ENCODE measurements around the gene IDH2. TPM values are rescaled to one million over a fixed set of nuclear protein-coding genes. Genes with fewer than 3 reads are reported as not detected.

IDH2 gene
- total RNA-seq, 6 donors from 2014 or later, result 41.5 to 72.1 (median 48.7) TPM

DNA sequence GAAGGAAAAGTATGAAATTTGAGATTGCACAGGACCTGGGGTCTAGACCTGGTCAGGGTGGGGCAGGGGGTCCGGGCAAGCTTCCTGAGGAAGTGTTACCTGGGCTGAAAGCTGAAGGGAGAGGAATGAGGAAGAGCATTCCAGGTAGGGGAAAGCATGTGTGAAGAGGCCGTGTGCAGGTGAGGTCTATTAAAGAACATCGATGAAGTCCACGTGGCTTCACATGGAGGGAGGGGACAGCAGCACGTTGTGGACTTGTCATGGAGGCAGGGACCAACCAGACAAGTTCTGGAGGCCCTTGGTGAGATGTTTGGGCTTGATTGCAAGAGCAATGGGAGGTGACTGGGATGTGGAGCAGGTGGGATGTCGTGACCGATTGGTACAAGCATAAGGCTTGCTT, 47.1 kb downstream of the IDH2 start:
- DNase-seq, result no peak
- H3K4me1 ChIP-seq, result peaks cover 30 to 53% (median 40%) of the 10 kb centered on the region in 4 donors
- H3K9me3 ChIP-seq, result no peaks in the 10 kb centered on the region
- peak overlapping the region; percentile 41 to 78 (median 47) for H3K27ac ChIP-seq
- TF ChIP-seq CTCF (IDR thresholded peaks at IDR 0.05) (no peak), POLR2AphosphoS5 (IDR thresholded peaks at IDR 0.05) (no peak), POLR2A (IDR thresholded peaks at IDR 0.05) (no peak), EP300 (IDR thresholded peaks at IDR 0.05) (no peak)
- WGBS, 2 donors, result 64 to 68% methylated on average over 7 of the region's 7 CpGs
- H3K27me3 ChIP-seq, result no peaks in the 10 kb centered on the region
- H3K4me3 ChIP-seq, result no peak overlapping the region
- ATAC-seq (ENCODE audit: low FRiP score in 2 of 2), result peak in 1 of 2 donors; percentile 20
- H3K36me3 ChIP-seq, result no peaks in the 10 kb centered on the region

DNA sequence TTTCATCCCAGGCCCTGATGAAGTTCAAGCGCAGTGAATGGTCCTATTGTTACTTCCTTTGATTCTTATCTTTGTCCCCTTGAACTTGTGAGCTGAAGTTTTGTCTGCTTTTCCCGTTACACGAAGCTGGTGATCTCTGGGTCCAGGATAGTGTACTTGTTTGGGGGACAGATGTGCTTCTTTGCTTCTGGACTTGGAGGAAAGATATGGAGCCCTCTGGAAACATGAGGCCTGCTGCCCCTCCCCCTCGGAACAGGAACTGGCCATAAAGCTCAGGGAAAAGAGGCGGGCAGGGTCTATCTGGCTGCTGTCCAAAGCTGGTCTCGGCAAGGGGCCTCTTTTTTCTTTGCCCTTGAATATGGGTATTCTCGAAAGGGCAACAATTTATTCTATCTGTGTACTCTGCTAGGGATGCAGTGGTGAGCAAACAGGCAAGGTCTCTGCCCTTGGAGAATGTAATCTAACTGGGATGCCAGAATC, 47.6 kb downstream of the IDH2 start:
- no peaks in the 10 kb centered on the region for H3K9me3 ChIP-seq
- H3K4me1 ChIP-seq, result peaks cover 25 to 48% (median 34%) of the 10 kb centered on the region in 4 donors
- ATAC-seq (ENCODE audit: low FRiP score in 2 of 2) (no peak), DNase-seq (no peak)
- peak overlapping the region; percentile 41 to 78 (median 47) for H3K27ac ChIP-seq
- no peak overlapping the region for H3K4me3 ChIP-seq
- TF ChIP-seq POLR2A (IDR thresholded peaks at IDR 0.05) (no peak), CTCF (IDR thresholded peaks at IDR 0.05) (no peak), EP300 (IDR thresholded peaks at IDR 0.05) (no peak), POLR2AphosphoS5 (IDR thresholded peaks at IDR 0.05) (no peak)
- no peaks in the 10 kb centered on the region for H3K36me3 ChIP-seq
- no peaks in the 10 kb centered on the region for H3K27me3 ChIP-seq
- WGBS, 2 donors, result 48 to 55% methylated on average over 7 of the region's 7 CpGs

DNA sequence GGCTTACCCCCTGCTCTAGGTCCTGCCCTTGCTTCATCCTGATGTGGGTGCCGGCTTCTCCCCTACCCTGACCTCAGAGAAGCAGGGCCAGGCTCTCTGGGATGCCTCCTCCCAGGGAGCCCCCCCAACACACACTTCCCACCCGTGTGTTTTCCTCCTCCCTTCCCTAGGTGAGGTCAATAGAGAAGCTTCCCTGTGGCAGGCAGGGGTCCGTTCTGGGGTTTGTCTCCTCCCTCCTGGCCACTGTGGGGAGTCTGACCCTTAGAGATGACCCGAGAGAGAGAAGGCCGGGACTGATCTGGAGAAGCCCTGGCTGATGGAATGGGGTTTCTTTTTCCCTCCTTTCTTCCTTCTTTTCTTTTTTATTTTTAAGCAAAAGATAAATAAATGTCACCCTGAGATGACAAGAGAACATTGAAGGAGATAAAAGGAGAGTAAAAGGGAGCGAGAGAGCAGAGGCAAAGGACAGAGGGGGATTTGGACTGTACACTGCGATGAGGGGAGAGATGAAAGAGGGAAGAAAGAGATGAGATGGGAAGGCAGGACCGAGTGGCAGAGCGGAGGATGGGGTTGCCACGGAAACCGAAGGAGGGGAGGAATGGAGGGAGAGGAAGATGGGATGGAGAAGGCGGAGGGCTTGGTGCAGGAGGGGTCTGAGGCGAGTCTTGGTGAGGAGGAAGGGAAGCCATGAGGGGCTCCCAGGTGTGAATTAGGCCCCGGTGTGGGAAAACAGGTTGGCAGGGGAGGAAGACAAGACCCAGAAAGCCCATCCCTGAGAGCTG, 48.4 kb downstream of the IDH2 start:
- Histone ChIP-seq H3K4me1 (peaks cover 17 to 40% (median 29%) of the 10 kb centered on the region in 4 donors), H3K27me3 (no peaks in the 10 kb centered on the region), H3K4me3 (no peak overlapping the region), H3K27ac (peak overlapping the region; percentile 41 to 78 (median 47)), H3K9me3 (no peaks in the 10 kb centered on the region), H3K36me3 (no peaks in the 10 kb centered on the region)
- 83% methylated on average over 14 of the region's 14 CpGs for WGBS, 2 donors
- no peak for TF ChIP-seq POLR2AphosphoS5 (IDR thresholded peaks at IDR 0.05)
- no peak for TF ChIP-seq CTCF (IDR thresholded peaks at IDR 0.05)
- no peak for TF ChIP-seq POLR2A (IDR thresholded peaks at IDR 0.05)
- no peak for TF ChIP-seq EP300 (IDR thresholded peaks at IDR 0.05)
- DNase-seq (no peak), ATAC-seq (ENCODE audit: low FRiP score in 2 of 2) (no peak)

DNA sequence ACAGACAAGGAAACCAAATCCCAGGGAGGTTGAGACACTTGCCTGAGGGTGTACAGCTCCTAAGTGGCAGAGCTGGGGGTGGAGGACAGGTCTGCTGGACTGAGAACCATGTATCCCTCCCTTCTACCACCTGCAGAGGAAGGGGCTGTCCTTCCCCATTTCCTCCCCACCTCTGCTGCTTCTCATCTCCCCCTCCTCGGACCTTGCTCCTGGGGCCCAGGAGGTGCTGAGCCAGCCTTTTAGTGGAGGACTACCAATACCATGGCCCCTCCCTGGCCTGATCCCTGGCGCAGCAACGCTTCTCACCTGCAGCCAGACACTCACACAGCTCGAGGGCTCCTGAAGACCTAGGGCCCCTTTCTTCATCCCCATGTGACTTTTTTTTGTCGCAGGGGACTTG, 50.4 kb downstream of the IDH2 start:
- H3K36me3 ChIP-seq, result no peaks in the 10 kb centered on the region
- no peak for TF ChIP-seq POLR2A (IDR thresholded peaks at IDR 0.05)
- TF ChIP-seq CTCF (IDR thresholded peaks at IDR 0.05), result no peak
- no peak for TF ChIP-seq POLR2AphosphoS5 (IDR thresholded peaks at IDR 0.05)
- no peak for TF ChIP-seq EP300 (IDR thresholded peaks at IDR 0.05)
- H3K27ac ChIP-seq, result peak overlapping the region in 3 of 4 donors; percentile 7 to 53 (median 19)
- no peak overlapping the region for H3K4me3 ChIP-seq
- no peak for DNase-seq
- H3K4me1 ChIP-seq, result peaks cover 31 to 49% (median 41%) of the 10 kb centered on the region in 4 donors
- 77 to 85% methylated on average over 5 of the region's 5 CpGs for WGBS, 2 donors
- no peaks in the 10 kb centered on the region for H3K27me3 ChIP-seq
- no peaks in the 10 kb centered on the region for H3K9me3 ChIP-seq
- no peak for ATAC-seq (ENCODE audit: low FRiP score in 2 of 2)

Measured in upper lobe of left lung (tissue), 6 donors.